Natural killer cell (primary cell): ENCODE results near the gene GANC. TPM values are rescaled to one million over a fixed set of nuclear protein-coding genes. Genes with fewer than 3 reads are reported as not detected.

Source experiments
- ATAC-seq, 3 donors: fragments of 150-1000 bp in 2 of 3; fragments of 200-7000 bp in 1 of 3; cut with Tn5 transposase; 1 replicate in 1 of 3; 2 replicates in 2 of 3; pipeline ENCODE4 v1.10.0; 2021; ENCODE audit warnings: mild to moderate bottlenecking in 2 of 3, moderate library complexity in 2 of 3
- DNase-seq, 2 donors: peaks; one replicate each; pipeline versions ENCODE4 v3.0.0 to v3.0.0-alpha.2; 2013 to 2021; ENCODE audit warnings: mixed read lengths in 1 of 2
- H3K27ac ChIP-seq: one replicate; pipeline ENCODE4 v1.5.1; 2013; ENCODE audit warnings: mild to moderate bottlenecking, low read length
- H3K27me3 ChIP-seq: one replicate; pipeline ENCODE4 v1.6.1; 2013; ENCODE audit warnings: low read length; ENCODE audit not compliant: control insufficient read depth, insufficient read depth
- H3K36me3 ChIP-seq: one replicate; pipeline ENCODE4 v1.6.1; 2013; ENCODE audit warnings: low read length; ENCODE audit not compliant: control insufficient read depth, insufficient read depth
- H3K4me1 ChIP-seq: one replicate; pipeline ENCODE4 v1.6.1; 2013; ENCODE audit warnings: low read length; ENCODE audit not compliant: control insufficient read depth, insufficient read depth
- H3K4me3 ChIP-seq: one replicate; pipeline ENCODE4 v1.5.1; 2013; ENCODE audit warnings: low read length
- H3K9me3 ChIP-seq: one replicate; pipeline ENCODE4 v1.6.1; 2013; ENCODE audit warnings: low read length; ENCODE audit not compliant: control insufficient read depth, insufficient read depth
- H3K27ac Mint-ChIP-seq, 2 donors: one replicate each; pipeline ENCODE4 v1.8.0; 2022; ENCODE audit warnings: mild to moderate bottlenecking in 2 of 2, mixed read lengths in 2 of 2, moderate library complexity in 1 of 2
- H3K27me3 Mint-ChIP-seq, 2 donors: one replicate each; pipeline ENCODE4 v1.8.0; 2022; ENCODE audit warnings: low read depth in 2 of 2, mixed read lengths in 2 of 2
- H3K36me3 Mint-ChIP-seq: one replicate; pipeline ENCODE4 v1.8.0; 2022; ENCODE audit warnings: mixed read lengths
- H3K4me1 Mint-ChIP-seq, 2 donors: one replicate each; pipeline ENCODE4 v1.8.0; 2022; ENCODE audit warnings: mixed read lengths in 2 of 2
- H3K4me3 Mint-ChIP-seq: one replicate; pipeline ENCODE4 v1.8.0; 2022; ENCODE audit warnings: mild to moderate bottlenecking, moderate library complexity, mixed read lengths
- H3K9me3 Mint-ChIP-seq, 2 donors: one replicate each; pipeline ENCODE4 v1.8.0; 2022; ENCODE audit warnings: mixed read lengths in 2 of 2
- WGBS: methylation state at CpG from one replicate; pipeline ENCODE4 v1.1.7; 2013; ENCODE audit warnings: missing lambda C conversion rate; ENCODE audit not compliant: insufficient coverage; 5-methylcytosine and 5-hydroxymethylcytosine counted together
- intact Hi-C: fragments of 100-400 bp; cut with micrococcal nuclease; formaldehyde crosslinking; loops from one replicate; pipeline ENCODE4 v1.14.2; 2022
- total RNA-seq, 4 donors: library from RNA; stranded (reverse); fragments of 120-200 nt in 1 of 4; gene quantifications; one replicate each; pipeline versions ENCODE4 v1.2.3 to v1.2.4, GENCODE V29; 2013 to 2022
- TF ChIP-seq, protein P1 (sequence below): fragments of 200-600 bp; IDR thresholded peaks from one replicate; pipeline ENCODE4 v1.8.0; 2022; ENCODE audit warnings: antibody characterized with exemption

GANC gene
- total RNA-seq, 3 donors from 2014 or later (not counting 1 experiment from before 2014, with no cell fraction given): 23.5 to 31.3 (median 24.3) TPM

DNA sequence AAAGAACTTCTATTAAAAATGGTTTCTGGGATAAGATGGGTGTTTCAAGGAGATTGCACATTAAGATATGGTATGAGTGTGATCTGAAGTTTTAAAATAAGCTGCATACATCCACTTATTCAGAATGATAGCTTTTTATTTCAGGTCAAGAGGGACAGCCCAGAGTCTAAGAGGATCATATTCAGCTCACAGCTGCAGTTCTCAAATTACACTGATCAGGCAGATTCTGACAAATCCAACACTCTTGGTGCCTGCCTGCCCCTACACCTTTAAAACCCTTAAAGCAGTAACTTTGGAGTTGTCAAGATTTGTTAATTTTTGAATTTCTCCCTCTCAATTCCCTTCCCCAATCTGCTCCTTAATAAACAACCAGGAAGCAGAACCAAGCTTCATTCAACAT is 9.3 kb downstream of the GANC start:
- Mint-ChIP-seq H3K27ac (no peak overlapping the region), H3K4me3 (no peak overlapping the region), H3K9me3 (no peaks in the 10 kb centered on the region), H3K4me1 (no peaks in the 10 kb centered on the region), H3K27me3 (no peaks in the 10 kb centered on the region), H3K36me3 (no peaks in the 10 kb centered on the region)
- DNase-seq (no peak), ATAC-seq (no peak)
- TF ChIP-seq, protein P1, sequence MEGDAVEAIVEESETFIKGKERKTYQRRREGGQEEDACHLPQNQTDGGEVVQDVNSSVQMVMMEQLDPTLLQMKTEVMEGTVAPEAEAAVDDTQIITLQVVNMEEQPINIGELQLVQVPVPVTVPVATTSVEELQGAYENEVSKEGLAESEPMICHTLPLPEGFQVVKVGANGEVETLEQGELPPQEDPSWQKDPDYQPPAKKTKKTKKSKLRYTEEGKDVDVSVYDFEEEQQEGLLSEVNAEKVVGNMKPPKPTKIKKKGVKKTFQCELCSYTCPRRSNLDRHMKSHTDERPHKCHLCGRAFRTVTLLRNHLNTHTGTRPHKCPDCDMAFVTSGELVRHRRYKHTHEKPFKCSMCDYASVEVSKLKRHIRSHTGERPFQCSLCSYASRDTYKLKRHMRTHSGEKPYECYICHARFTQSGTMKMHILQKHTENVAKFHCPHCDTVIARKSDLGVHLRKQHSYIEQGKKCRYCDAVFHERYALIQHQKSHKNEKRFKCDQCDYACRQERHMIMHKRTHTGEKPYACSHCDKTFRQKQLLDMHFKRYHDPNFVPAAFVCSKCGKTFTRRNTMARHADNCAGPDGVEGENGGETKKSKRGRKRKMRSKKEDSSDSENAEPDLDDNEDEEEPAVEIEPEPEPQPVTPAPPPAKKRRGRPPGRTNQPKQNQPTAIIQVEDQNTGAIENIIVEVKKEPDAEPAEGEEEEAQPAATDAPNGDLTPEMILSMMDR: no peak
- Histone ChIP-seq H3K4me3 (no peak overlapping the region), H3K27me3 (no peaks in the 10 kb centered on the region), H3K4me1 (no peaks in the 10 kb centered on the region), H3K9me3 (no peaks in the 10 kb centered on the region), H3K27ac (no peak overlapping the region), H3K36me3 (peaks cover 39% of the 10 kb centered on the region)
- intact Hi-C loops: no loop called here

DNA sequence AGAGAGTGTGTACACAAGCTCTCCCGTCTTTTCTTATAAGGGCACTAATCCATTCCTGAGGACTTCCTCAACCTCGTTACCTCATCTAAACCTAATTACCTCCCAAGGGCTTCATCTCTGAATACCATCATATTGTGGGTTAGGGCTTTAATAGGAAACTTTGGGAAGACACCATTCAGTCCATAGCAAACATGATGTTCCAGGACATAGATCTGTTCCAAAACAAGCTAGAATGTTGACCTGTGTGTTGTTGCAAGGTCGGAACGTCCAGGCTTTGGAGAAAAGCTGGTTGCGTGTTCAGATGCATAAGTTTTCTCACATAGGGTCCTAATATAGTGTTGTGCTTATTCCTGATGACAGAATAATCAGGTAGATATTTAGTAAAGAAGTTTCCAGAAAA is 9.9 kb downstream of the GANC start:
- Mint-ChIP-seq H3K36me3 (no peaks in the 10 kb centered on the region), H3K4me1 (no peaks in the 10 kb centered on the region), H3K9me3 (no peaks in the 10 kb centered on the region), H3K27ac (no peak overlapping the region), H3K27me3 (no peaks in the 10 kb centered on the region), H3K4me3 (no peak overlapping the region)
- Histone ChIP-seq H3K36me3 (peaks cover 40% of the 10 kb centered on the region), H3K4me1 (no peaks in the 10 kb centered on the region), H3K27me3 (no peaks in the 10 kb centered on the region), H3K4me3 (no peak overlapping the region), H3K9me3 (no peaks in the 10 kb centered on the region), H3K27ac (no peak overlapping the region)
- intact Hi-C loops: no loop called here
- TF ChIP-seq, protein P1: no peak
- ATAC-seq: no peak
- no peak for DNase-seq
- WGBS: 65% methylated on average over 3 of the region's 5 CpGs

DNA sequence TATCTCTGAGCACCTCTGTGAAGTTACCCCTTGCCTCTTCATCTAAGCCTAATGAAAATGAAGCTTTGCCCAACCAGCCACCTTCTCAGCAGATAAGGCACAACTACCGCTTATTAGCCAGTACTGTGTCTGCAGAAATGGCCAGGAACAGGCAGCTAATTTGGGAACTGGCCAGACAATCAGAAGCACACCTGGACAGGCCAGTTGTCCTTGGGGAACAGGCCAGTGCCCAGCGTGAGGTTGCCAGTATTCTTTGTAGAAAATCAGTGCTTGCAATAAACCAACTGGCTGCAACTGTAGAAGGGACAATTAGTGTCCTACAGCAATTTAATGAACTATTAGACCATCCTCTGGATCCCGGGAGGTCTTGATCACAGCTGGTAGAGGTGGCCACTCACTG is 10.7 kb downstream of the GANC start:
- ATAC-seq: no peak
- H3K4me3 ChIP-seq: no peak overlapping the region
- DNase-seq: no peak
- H3K36me3 ChIP-seq: peaks cover 45% of the 10 kb centered on the region
- Mint-ChIP-seq H3K4me3 (no peak overlapping the region), H3K27ac (no peak overlapping the region), H3K27me3 (no peaks in the 10 kb centered on the region), H3K36me3 (no peaks in the 10 kb centered on the region), H3K9me3 (no peaks in the 10 kb centered on the region), H3K4me1 (no peaks in the 10 kb centered on the region)
- no peaks in the 10 kb centered on the region for H3K27me3 ChIP-seq
- TF ChIP-seq, protein P1: no peak
- H3K9me3 ChIP-seq: no peaks in the 10 kb centered on the region
- no peak overlapping the region for H3K27ac ChIP-seq
- H3K4me1 ChIP-seq: no peaks in the 10 kb centered on the region
- intact Hi-C loops: no loop called here
- 93% methylated on average over 3 of the region's 3 CpGs for WGBS

DNA sequence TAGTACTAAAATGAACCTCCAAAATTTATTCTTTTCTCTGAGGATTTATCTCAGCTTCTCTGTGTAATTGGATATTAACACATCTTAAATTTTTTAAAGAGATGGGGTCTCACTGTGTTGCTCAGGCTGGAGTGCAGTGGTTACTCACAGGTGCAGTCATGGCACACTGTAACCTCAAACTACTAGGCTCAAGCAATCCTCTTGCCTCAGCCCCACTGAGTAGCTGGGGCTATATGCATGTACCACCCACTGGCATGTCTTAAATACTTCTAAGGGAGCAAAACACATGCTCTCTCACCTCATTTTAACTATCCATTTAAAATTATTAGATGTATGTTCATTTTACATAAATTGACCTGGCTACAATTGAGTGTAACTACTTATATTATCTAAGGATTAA is 11.6 kb downstream of the GANC start:
- H3K4me3 ChIP-seq: no peak overlapping the region
- ATAC-seq (no peak), DNase-seq (no peak)
- no peak overlapping the region for H3K27ac ChIP-seq
- intact Hi-C loops: no loop called here
- no peak overlapping the region for H3K27ac Mint-ChIP-seq
- H3K9me3 Mint-ChIP-seq: no peaks in the 10 kb centered on the region
- no peaks in the 10 kb centered on the region for H3K9me3 ChIP-seq
- H3K4me1 Mint-ChIP-seq: no peaks in the 10 kb centered on the region
- H3K4me1 ChIP-seq: no peaks in the 10 kb centered on the region
- no peaks in the 10 kb centered on the region for H3K27me3 ChIP-seq
- H3K36me3 ChIP-seq: peaks cover 48% of the 10 kb centered on the region
- H3K4me3 Mint-ChIP-seq: no peak overlapping the region
- H3K36me3 Mint-ChIP-seq: no peaks in the 10 kb centered on the region
- TF ChIP-seq, protein P1: no peak
- H3K27me3 Mint-ChIP-seq: no peaks in the 10 kb centered on the region
